G401.6 (cell line): ENCODE measurements around the gene SPART.

Source experiments
- FAIRE-seq: peaks from 2 replicates; lab custom pipeline; 2012; peaks lifted over from hg19 to GRCh38; lab: Jason Lieb, UNC

Gene SPART, protein sequence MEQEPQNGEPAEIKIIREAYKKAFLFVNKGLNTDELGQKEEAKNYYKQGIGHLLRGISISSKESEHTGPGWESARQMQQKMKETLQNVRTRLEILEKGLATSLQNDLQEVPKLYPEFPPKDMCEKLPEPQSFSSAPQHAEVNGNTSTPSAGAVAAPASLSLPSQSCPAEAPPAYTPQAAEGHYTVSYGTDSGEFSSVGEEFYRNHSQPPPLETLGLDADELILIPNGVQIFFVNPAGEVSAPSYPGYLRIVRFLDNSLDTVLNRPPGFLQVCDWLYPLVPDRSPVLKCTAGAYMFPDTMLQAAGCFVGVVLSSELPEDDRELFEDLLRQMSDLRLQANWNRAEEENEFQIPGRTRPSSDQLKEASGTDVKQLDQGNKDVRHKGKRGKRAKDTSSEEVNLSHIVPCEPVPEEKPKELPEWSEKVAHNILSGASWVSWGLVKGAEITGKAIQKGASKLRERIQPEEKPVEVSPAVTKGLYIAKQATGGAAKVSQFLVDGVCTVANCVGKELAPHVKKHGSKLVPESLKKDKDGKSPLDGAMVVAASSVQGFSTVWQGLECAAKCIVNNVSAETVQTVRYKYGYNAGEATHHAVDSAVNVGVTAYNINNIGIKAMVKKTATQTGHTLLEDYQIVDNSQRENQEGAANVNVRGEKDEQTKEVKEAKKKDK

GRCh38 chr13:36346222-36347083, at the start of gene SPART:
Gene SPART (minus strand): TSS chr13:36346394. CDS start chr13:36335830, 10,564 bp downstream.
- no peak for FAIRE-seq

DNA sequence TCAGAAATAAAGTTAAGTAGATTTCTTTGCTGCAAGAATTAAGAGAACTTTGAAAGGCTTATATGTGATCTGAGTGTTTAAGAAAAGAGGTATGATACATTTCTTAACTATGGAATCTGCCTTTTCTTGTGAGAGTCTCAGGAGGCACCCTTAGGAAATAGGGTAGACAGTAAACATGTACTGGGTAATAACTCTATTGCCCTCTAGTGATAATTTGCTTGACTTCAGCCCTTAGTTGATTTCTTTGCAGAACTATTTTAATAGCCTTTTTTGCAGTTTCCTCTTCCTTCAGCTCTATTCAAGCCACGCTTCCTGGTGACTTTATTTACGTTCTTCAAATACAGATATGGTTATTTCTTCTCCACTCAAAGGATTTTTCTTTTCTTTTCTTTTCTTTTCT, 49.1 kb upstream of the SPART start:
- FAIRE-seq = no peak

DNA sequence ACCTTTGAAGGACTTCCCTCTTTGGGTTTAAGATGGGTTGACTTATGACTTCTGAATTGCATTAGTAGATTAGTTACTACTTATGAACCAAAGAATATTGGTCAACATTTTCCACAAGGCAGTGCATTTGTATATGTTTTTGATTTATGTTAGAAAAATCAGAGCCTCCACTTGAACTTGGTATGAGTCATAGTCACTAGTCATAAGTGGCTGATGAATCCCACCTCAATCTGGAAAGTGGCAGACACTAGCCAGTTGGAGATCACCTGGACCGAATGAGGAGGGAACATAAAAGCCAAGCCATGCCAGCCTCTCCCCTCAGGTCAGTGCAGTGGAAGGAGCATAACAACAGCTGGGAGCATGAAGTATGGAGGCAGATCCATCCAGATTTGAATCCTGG, 39.3 kb upstream of the SPART start:
- FAIRE-seq = no peak

GRCh38 chr13:36382030-36382429, 35.8 kb upstream of the SPART start:
- FAIRE-seq = no peak

DNA sequence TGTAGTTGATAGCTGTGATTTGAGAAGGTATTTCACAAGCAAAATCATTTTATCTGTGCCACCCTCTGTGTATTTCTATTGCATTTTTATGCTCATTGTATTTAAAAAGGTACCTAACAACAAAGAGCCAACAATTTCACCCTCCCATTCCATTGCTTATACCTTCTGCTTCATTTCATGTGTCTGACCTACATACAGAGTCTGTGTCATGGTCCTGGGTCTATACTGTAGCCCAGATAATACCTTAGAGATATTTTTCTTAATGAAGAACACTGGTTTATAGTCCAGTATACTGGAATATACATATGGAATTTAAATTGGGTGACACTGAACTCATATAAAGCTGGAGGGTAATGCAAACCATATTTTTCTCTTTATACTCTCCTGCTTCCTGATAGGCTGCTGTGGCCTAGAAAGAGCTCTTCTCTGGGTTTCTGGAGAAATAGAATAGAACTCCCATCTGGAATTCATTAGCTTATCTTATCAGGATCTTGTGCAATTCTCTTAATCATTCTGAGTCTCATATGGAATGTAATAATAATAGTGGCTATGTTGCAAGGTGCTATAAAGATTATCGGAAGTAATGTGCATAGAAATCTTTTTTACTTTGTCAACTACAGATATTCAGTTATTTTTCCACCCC, 31.8 kb upstream of the SPART start:
- FAIRE-seq = no peak

DNA sequence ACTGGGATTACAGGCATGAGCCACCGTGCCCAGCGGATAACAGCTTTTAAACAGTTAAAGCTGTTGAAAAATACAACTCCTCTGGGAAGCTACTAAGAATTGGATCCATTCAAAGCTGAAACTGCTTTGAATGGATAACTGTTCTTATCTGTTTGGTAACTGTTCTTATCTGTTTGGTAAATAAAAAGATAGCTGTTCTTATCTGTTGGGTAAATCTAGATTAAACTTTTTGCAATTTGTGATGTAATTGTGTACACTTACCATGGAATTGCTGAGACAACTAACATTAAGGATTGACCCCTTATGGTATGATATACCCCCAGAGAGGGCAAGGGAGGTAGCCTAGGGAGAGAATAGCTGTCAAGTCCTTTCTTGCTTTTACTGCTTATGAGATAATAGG, 27.9 kb upstream of the SPART start:
- FAIRE-seq = no peak

- no peak for FAIRE-seq
Observed at GRCh38 chr13:36371185-36371584, 25.0 kb upstream of the SPART start.

GRCh38 chr13:36370108-36370429, 23.9 kb upstream of the SPART start:
- FAIRE-seq = no peak

DNA sequence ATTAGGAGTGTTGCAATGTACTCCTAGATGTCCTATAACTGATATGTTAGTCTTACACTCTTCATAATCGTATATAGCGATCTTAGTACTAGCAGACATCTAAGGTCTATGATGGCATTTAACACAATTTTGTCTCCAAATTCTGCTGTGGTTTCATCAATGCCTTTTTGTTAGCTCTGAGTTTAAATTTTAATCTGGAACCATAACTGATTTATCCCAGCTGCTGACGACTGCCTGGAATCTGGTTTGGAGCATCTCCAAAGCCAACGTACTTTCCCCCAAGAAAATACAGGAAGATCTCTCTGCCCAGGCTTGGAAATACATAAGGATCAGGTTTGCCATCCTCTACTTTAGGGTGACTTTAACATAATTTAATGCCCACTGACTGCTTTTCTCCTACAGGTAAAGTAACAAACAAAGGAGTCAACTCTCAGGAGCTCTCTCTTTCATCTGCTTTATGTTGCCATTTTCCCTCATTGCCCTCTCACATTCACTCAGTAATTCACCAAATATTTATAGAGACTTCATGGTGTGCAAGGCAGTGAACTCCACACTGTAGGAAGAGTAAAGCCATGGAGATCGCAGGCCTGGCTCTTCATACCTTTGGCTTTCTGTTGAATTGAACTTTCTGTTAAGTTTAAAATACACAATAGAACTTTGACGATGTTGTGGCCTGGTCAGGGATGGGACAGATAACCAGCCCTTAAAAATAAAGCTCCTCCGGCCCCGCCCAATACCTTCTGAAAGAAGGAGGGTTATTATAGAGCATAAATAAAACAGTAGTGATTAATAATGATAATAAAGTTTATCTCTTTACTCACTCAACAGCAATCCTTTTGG, 23.3 kb upstream of the SPART start:
- FAIRE-seq = no peak

GRCh38 chr13:36366031-36366430, 19.8 kb upstream of the SPART start:
- no peak for FAIRE-seq

GRCh38 chr13:36363366-36363863, 17.2 kb upstream of the SPART start:
- FAIRE-seq = no peak

GRCh38 chr13:36362914-36363313, 16.7 kb upstream of the SPART start:
- no peak for FAIRE-seq

DNA sequence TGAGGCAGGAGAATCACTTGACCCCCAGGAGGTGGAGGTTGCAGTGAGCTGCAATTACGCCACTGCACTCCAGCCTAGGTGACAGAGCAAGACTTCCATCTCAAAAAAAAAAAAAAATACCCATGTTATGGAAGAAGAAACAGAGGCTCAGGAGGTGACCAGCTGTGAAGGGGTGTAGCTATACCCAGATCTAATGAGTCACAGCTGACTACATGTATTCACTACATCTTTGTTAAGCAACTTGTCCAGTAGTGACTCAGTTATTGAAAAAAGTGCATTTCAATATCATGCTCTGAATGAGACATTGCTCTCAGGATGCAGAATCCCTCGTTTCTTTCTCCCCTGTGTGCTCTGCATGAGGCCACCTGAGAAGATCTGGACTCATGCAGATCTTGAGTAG, 16.1 kb upstream of the SPART start:
- no peak for FAIRE-seq

GRCh38 chr13:36360903-36361302, 14.7 kb upstream of the SPART start:
- FAIRE-seq = no peak

- FAIRE-seq = no peak
Observed at GRCh38 chr13:36359301-36359950, 13.2 kb upstream of the SPART start.

DNA sequence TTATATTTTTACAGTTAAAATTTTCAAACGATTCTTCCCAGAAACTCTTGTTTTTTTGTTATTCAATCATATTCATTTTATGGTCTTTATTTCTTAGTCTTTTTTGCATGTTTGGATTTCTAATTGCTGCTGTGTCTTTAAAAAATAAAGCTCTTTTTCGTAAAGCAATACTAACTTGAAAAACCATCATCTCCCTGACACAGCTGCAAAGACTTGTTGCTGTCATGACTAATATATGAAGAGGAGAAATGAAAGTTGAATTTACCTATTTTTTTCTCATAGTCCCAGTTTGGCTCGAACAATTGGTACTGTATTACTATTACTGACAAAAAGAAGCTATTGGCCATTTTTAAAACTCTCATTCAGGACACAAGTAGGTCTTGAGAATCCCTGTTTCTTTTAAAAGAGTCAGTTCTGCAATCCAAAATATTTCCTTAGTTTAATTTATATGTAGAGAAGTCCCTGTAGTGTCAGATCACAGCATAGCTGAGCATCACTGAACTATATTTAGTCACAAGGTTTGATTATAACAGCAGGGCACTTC, 12.1 kb upstream of the SPART start:
- no peak for FAIRE-seq

- no peak for FAIRE-seq
Observed at GRCh38 chr13:36357692-36358091, 11.5 kb upstream of the SPART start.

- FAIRE-seq = no peak
Observed at GRCh38 chr13:36357231-36357630, 11.0 kb upstream of the SPART start.

GRCh38 chr13:36356058-36356457, 9.9 kb upstream of the SPART start:
- no peak for FAIRE-seq

DNA sequence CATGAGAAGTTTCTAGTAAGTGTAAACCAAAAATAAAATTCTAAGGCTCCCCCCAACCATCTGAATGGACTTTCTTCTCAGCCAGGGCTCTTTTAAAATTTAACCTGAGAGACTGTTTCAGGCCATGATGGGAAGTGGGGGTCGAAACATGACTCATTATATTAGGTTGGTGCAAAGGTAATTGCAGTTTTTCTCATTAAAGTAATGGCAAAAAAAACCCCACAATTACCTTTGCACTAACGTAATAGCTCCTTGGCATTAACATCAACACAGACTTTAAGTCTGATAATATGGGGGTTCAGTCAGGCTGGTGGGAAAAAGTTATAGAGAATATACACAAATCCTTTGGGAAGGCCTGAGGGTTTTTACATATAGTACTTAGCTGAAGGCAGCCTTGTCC, 9.4 kb upstream of the SPART start:
- FAIRE-seq = no peak
